ENCODE measurements around the gene PDGFD.

PDGFD gene

DNA sequence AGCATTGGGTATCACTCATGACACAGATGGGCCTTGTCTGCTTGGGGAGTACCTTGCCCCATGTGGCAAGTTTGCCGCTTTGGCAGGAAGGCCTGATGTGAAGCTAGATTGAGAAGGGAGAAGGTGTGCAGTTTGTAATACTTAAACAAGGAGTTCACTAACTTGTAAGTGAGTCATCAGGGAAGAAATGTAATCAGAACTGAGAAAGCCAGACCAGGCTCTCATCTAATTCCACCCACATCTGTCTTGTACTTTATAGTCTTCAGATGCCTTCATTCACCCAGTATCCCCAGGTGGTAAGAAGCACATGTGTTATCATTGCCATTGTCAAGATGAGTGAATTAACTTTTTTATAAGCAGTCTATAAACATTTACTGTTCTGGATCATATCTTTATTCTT lies 243.5 kb downstream of the PDGFD start:
- DNase-seq (ENCODE audit: low read depth in 3 of 3): no peak

DNA sequence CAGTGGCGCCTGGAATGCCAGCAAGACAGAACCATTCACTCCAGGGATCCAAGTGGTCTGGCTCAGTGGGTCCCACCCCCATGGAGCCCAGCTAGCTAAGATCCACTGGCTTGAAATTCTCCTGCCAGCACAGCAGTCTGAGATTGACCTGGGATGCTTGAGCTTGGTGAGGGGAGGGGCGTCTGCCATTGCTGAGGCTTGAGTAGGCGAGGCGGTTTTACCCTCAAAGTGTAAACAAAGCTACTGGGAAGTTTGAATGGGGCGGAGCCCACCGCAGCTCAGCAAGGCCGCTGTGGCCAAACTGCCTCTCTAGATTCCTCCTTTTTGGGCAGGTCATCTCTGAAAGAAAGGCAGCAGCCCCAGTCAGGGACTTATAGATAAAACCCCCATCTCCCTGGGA lies 253.2 kb downstream of the PDGFD start:
- no peak for DNase-seq (ENCODE audit: low read depth in 3 of 3)

DNA sequence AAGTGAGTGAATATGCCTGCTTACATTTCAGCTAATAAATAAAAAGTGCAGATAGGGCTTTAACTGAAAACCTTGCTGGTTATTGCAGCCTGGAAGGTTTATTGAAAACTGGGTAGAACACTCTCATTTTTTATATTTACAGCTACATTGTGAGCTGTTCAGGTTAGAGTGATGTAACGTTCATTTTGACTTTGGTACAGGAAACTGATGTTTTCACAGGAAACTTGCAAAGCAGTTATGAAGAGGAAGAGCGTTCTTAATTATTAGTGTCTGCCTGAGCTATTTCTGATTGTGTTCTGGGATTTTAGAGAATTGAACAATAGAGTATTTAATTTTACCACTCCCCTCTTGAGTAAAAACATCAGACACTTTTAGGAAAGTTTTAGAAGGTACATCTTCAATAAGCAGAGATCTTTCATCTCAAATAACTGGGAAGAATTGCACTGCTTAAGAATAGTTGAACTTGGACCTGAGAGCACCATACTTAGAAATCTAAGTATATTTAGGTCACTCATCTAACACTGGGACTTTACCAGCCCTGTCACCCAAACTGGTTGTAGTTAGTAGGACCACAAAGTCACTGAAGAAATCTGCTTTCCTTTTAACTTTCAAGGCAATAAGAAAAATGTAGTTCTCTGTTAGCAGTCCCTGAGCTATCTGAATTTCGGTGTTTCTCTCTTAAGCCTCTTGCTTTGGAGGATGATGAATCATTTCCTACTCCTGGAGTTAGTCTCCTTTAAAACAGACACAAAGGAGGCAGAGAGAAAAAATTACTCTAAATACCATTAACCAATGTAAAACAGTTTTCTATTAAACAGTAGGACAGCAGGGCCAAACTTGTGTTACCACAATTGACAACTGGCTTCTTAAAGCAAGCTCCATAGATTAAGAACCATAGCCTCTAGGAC lies 256.1 kb downstream of the PDGFD start:
- no peak for DNase-seq (ENCODE audit: low read depth in 3 of 3)

DNA sequence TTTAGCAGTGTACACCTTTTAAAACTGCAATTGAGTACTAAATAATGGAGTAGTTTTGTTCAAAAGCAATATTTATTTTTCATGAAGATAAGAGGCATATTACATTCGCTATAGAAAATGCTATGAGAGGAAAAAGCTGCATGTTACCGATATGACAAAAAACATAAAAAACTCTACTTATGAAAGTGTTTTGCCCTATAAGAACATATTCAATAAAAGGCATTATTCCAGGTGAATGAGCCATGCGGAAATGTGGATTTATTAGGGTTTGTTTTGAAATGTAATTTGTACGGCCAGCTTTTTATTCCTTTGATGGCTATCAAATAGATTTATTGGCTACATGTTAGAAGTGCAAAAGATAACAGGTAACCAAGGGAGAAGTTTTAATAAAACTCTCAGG lies 256.8 kb downstream of the PDGFD start:
- DNase-seq (ENCODE audit: low read depth in 3 of 3): no peak

DNA sequence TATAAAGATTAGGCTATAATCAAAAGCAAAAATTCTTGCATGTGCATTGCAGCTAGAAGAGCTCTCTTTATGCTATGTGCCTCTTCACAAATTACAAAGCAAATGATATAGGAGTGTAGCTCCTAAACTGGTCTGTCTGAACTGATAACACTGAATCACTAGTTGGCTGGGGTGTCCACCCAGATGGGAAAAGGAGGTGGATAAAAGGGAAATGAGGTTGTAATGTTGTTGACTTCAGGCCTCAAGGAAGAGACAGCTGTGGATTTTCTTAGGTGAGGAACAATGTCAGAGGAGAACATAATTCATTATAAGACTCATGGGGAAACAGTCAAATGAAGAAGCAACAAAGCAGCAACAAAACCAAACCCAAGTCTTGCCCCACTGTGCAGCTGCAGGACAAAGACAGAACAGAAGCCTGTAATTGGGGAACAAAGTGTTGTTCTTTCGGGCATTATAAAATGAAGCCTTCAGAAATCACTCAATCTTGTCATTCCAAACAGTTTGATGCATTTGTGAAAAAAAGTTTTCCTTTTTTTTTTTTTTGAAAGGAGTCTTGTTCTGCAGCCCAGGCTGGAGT lies 257.6 kb downstream of the PDGFD start:
- DNase-seq (ENCODE audit: low read depth in 3 of 3): no peak

DNA sequence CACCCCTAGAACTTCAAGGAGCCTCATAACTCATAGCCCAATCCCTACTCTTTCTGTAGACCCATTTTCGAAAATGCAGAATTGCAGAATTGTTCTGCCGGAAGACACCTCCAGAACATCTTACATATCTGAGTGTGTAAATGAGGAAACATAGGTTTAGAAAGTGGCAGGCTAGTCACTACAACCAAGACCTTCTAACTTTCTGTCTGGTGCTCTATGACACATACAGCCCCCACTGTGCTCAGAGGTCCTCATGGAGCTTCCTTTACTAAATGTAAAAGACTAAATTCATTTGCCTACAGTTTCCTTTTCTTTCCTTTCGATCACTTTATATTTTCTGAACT lies 259.7 kb downstream of the PDGFD start:
- no peak for DNase-seq (ENCODE audit: low read depth in 3 of 3)

DNA sequence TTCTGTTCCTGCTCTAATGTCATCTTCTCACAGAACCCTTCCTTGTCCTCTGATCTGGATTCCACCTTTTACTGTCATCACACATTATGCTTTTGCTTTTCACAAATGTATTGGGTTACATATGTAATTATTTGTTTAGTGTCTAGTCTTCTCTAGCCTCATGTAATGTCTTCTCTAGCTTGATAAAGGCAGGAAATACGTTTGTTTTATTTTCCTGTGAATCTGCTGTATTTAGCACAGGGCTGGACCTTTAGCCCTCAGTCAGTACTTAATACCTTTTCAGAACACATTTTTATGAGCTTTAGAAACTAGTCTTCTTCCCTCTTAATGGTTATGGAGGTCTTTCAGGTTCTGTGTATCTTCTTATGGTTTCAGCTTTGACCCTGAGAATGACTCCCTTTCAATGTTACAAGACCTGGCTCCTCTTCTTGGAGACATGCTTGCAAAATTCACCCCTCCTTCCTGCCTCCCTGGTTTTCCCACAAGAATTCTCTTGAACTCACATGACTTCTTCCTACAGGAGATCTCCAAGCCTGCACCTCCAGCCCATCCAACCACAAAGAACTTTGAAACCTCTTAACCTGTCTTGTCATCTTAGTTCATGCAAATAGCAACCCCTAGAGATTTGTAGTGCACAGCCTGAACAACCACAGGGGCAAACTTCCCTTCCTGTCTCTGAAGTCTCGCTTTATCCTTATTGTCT lies 260.2 kb downstream of the PDGFD start:
- DNase-seq (ENCODE audit: low read depth in 3 of 3): no peak

DNA sequence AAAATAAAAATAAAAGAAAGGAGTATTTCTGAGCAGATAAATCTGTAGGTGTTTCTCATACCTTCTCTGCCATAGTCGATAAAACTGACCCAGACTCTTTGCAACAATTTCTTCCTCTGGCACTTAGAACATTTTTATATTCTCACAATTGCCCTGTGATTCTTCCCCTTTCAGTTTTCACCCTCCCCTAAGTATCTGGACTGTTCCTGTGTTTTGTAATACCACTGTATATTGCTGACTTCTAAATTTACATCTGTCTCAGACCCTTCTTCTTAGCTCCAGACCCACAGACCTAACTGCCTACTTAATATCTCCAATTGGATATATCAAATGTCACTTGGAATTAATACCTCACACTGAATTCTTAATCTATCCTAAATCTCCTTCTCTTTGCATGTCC lies 261.0 kb downstream of the PDGFD start:
- no peak for DNase-seq (ENCODE audit: low read depth in 3 of 3)

DNA sequence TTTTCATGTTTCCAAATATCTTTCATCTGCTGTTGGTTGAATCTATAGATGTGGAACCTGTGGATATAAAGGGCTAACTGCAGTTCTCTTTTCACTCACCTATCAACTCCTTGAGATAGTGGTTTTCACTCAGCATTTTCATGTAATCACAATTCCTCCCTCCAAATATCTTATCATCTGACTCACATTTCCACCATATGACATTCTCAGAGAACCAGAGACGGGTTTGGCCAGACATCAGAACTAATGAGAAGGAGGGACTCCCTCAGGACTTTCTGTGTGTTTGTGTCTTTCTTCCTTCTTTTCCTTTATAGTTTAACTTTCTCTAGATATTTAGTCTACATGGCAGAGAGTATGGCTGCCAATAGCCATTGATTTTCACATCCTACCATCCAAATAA lies 262.3 kb downstream of the PDGFD start:
- DNase-seq (ENCODE audit: low read depth in 3 of 3): no peak

DNA sequence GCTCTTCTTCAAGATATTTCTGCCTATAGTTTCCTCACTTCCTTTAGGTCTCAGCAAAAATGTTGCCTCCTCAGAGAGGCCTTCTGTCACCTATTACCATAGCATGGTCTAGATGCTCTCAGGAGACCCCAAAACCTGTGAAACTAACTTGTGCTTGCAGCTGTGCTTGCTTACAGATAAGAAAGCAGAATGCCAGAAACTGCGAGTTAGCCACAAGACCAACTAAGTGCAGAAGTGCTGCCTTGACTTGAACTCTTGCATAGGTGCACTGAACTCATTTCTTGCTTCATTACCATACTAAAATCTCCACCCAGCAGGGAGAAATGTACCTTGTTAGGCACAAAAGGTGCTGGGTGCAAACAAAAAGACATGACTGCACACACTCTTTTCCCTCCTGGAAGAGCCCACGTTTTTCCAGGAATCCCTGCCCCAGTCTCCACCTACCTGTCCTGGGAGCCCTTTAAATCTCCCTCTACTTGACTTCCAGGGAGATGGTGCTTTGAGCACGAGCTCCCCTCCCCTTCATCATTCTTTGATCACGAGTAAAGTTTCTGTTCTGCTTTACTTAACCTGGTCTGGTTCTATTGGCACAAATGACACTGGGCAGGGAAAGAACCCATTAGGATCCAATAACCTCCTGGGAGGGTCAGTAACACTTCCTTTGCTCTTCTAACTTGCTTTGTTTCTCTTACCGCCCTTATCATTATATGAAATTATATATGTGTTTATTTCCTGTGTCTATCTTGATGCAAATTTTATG lies 265.2 kb downstream of the PDGFD start:
- no peak for DNase-seq (ENCODE audit: low read depth in 3 of 3)

DNA sequence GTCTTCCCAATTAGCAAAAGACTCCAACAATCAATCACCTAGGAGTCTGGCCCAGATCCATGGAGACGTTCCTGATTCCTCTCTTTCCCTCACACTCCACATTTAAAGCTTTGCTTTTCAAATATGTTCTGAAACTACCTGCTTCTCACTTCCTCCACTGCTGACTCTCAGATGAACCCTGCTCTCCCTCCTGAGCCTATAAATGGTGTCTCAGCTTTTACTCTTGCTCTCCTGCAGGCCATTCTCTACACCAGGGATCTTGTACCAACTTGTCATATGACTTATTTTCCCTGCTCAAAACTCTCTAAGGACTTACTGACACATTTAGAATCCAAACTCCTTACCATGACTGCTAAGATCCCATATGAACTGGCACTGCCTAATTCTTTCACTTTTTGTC lies 265.9 kb downstream of the PDGFD start:
- DNase-seq (ENCODE audit: low read depth in 3 of 3): no peak

DNA sequence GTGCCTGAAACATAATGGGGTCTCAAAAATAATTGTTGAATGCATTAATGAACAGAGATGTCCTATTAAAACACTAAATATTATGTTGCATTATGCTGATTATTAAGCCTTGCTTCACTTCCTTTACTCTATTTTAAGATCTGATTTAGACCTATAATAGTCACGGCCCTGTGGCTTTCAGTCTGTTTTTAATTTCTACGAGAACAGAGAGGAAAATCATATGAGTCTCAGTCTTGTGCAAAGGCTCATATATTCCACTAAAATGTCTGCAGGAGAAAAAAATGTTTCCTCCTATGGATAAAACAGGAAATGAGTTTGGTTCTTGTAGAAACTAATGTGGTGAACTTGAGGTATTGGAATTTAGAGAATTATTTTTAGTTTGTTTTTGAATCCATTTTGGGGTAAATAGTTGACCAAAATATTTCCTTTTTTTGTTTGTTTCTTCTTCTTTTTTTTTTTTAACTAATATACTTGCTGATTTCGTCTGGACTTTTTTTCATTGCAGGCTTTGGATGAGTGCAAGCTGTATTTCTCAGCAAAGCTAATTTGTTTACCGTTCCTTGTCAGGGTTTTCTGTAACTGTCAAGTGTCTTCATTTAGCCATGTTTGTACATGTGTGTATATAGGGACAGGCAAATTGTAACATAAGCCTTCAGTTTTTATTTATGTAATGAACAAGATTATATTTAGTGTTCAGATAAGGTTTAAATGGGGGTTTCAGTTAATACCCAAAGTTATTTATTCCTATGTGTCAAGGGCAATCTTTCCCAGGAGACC lies 266.6 kb downstream of the PDGFD start:
- DNase-seq (ENCODE audit: low read depth in 3 of 3): no peak

DNA sequence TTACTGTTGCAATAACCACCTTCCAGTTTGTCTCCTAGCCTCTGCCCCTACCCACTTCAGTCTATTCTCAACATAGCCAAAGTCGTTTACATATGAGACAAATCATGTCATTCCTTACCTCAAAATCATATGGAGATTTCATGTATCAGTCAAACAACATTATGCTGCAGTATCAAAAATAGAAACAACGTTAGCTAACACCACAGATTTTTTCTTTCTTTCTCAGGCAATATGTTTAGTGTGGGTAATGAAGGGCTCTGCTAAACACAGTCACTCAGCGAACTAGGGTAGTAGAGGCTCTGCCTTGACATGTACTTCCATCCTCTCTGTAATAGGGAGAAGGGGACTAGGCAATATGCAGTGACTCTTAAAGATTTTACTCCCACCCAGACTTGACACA lies 268.8 kb downstream of the PDGFD start:
- no peak for DNase-seq (ENCODE audit: low read depth in 3 of 3)

DNA sequence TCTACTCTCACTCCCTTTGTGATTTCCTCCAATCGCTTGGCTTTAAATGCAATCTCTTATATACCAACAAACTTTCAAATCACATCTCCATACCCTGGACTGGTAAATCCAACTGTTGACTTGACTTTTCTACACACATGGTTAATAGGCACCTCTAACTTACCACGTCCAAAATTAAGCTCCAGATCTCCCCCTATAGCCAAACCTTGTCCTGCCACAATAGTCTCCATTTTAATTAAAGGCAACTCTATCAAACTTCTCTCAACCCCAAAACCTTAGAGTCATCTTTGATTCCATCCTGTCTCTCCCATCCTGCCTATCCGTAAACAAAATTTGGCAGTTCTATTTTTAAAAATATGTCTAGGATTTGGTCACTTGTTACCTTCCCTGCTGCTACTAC lies 269.3 kb downstream of the PDGFD start:
- no peak for DNase-seq (ENCODE audit: low read depth in 3 of 3)

DNA sequence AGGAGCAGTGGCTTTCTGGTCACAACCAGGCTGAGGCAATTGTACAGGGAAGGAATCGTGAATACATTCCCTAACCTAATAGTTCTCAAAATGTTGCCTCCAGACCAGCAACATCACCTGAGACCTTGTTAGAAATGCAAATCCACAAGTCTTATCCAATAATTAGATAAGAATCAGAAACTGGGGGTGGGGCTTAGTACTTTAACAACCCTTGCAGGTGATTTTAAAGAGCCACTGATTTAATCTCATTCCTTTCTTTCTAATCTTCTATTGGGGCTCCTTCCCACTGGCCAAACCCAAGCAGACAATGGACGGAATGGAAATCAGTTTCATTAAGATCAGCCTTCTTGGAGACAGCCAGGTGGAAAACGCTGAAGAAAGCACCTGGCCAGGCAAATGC lies 269.9 kb downstream of the PDGFD start:
- DNase-seq (ENCODE audit: low read depth in 3 of 3): no peak

DNA sequence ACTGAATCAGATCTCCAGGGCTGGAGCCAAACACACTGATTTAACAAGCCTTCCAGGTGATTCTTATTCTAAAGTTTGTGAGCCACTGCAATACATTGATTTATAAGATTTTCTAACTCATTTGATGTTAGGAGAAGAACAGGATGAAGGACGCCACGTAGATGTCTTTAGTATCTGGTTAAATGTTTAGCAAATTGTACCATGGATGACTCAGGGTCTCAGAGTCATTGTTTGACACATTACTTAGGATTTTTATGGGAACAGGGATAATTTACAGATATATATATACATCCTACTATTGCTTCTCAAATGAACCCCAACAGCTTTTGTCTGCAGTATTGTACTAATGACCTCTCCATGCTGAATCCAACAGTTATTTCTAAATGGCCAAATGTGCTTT lies 270.6 kb downstream of the PDGFD start:
- DNase-seq (ENCODE audit: low read depth in 3 of 3): no peak

DNA sequence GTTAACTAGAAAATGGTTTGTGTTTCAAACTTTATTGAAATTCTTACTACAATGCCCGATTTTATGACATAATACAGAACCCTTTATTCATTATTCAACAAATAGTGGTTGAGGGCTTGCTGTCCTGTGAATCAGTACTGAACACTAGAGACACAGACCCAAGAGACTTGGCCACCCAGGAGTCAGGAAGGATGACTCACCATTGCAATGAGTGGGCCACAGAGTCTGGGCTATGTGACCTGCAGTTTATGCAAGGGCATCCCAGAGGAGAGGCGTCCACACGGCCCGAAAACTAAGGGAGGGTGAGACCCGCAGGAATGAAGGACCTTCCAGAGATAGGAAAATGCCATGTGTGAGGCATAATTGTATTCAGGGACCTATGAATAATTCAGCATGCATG lies 271.3 kb downstream of the PDGFD start:
- no peak for DNase-seq (ENCODE audit: low read depth in 3 of 3)

DNA sequence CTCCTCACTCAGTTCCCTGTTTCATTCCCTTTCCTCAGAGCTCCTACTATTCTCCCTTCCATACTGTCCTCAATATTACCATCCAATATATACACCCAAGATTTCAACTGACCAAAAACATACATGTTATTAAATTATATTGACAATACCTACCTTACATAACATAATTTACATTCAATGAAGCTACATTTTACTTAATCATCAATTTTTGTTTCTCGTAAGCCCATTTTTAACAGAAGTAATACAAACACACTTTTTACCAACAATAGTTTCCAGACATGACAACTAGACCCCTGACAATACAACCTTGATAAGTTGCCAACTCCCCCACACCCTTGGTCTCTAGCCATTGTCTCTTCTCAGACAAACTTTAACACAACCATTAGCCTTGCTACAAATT lies 273.3 kb downstream of the PDGFD start:
- DNase-seq (ENCODE audit: low read depth in 3 of 3): no peak

DNA sequence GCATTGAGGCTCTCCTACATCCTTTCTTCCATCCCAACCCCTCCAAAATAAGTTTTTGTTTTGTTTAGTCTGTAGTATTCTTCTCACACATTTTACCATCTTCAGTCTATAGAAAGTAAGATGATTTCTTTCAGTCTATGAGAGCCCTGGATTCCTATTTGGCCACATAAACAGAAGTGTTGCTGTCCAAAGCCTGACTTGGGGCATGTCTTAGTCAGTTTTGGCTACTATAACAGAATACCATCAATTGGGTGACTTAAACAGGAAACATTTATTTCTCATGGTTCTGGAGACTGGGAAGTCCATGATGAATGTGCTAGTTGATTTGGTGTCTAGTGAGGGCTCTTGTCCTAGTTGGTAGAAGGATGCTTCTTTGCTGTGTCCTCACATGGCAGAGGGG lies 274.3 kb downstream of the PDGFD start:
- no peak for DNase-seq (ENCODE audit: low read depth in 3 of 3)

DNA sequence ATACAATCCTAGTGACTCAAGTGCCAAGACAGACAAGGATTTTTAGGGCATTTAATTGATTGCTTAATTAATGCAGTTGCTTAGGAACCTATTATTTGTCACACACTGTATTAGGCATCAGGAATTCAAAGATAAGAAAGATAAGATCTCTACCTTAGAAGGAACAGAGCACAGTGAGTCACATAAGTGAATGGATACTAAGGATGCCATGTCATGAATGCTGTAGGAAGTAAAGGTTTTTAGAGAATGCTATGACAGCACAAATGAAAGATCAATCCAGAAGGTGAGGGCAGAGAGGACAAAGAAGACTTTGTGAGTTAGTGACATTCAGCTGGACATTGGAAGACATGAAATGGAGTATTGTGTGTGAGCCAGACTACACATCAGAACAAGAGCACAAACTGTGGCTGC lies 275.4 kb downstream of the PDGFD start:
- no peak for DNase-seq (ENCODE audit: low read depth in 3 of 3)

DNA sequence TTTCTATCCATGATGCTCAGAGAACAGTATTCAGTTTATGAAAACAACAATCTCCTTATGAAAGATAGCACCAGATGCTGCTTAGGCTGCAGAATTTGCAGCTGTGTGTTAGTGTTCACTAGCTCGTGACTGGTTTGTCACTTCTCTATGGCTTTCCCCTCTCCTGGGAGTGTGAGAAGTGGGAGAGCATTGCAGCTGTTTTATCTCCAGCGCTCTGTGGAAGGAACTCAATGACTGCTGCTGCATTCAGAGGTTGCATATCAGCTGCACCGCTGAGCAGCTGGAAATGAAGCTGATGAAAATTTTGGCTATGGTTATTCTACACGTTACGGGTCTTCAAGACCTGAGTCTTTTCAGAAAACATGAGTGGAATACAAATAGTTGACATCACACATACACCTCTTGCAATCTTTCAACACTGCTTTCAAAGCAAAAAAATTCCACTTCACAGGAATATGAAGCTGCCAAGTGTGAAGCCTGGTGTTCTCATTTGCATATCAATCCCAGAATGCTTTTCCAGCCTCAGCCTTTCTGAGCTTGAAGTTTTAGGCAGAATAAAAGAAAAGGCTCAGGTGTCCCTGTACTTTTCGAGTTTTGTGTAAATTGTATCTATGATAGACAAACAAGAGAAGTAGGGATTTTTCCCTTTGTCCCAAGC lies 276.8 kb downstream of the PDGFD start:
- DNase-seq (ENCODE audit: low read depth in 3 of 3): no peak

Measured in stimulated activated CD4-positive, alpha-beta T cell treated with anti-CD3 and anti-CD28 coated beads, TNF-alpha, amount 100 ng/mL, for 24 hours (primary cell).